Right hindlimb (tissue), 1 donor: ENCODE data around the gene PBLD.
"Not testable (repeated sequence)": the region's sequence is repeated elsewhere in the genome, so short reads cannot be mapped to it uniquely, and the experiment has no call there.

Experiments
- DNase-seq: peaks from one replicate; pipeline ENCODE4 v3.0.0-alpha.2; 2018

The PBLD gene

GRCh38 chr10:68277814-68278213 lies 54.9 kb downstream of the PBLD start:
- not testable (repeated sequence) for DNase-seq

- DNase-seq: no peak
Measured at GRCh38 chr10:68276224-68276623, 56.5 kb downstream of the PBLD start.

- no peak for DNase-seq
Measured at GRCh38 chr10:68275600-68276126, 57.1 kb downstream of the PBLD start.

- no peak for DNase-seq
Measured at GRCh38 chr10:68272833-68273232, 59.9 kb downstream of the PBLD start.

GRCh38 chr10:68271196-68271882 lies 61.4 kb downstream of the PBLD start:
- peak; percentile 19 for DNase-seq

- DNase-seq: no peak
Measured at GRCh38 chr10:68269562-68270290, 63.0 kb downstream of the PBLD start.

GRCh38 chr10:68261132-68261856 lies 71.4 kb downstream of the PBLD start:
- no peak for DNase-seq

GRCh38 chr10:68253346-68253745 lies 79.4 kb downstream of the PBLD start:
- DNase-seq: no peak

- no peak for DNase-seq
Measured at GRCh38 chr10:68251625-68252495, 80.9 kb downstream of the PBLD start.

- no peak for DNase-seq
Measured at GRCh38 chr10:68251151-68251550, 81.6 kb downstream of the PBLD start.

- no peak for DNase-seq
Measured at GRCh38 chr10:68249297-68249696, 83.4 kb downstream of the PBLD start.

- no peak for DNase-seq
Measured at GRCh38 chr10:68247931-68248330, 84.8 kb downstream of the PBLD start.

- DNase-seq: not testable (repeated sequence)
Measured at GRCh38 chr10:68246397-68246796, 86.3 kb downstream of the PBLD start.

- no peak for DNase-seq
Measured at GRCh38 chr10:68242051-68242450, 90.7 kb downstream of the PBLD start.

- no peak for DNase-seq
Measured at GRCh38 chr10:68239596-68240150, 93.1 kb downstream of the PBLD start.

- DNase-seq: no peak
Measured at GRCh38 chr10:68239069-68239468, 93.7 kb downstream of the PBLD start.

- no peak for DNase-seq
Measured at GRCh38 chr10:68238371-68238770, 94.4 kb downstream of the PBLD start.

- no peak for DNase-seq
Measured at GRCh38 chr10:68237173-68237572, 95.6 kb downstream of the PBLD start.

- no peak for DNase-seq
Measured at GRCh38 chr10:68235581-68235980, 97.1 kb downstream of the PBLD start.

GRCh38 chr10:68235111-68235510 lies 97.6 kb downstream of the PBLD start:
- no peak for DNase-seq

GRCh38 chr10:68233046-68233445 lies 99.7 kb downstream of the PBLD start:
- DNase-seq: no peak
